Neuronal stem cell (in vitro differentiated cells): ENCODE data around the gene FOXO3.

Experiments
- DNase-seq: peaks from one replicate; pipeline ENCODE4 v3.0.0-alpha.2; 2013; ENCODE audit warnings: low spot score
- H2AFZ ChIP-seq: one replicate; pipeline ENCODE4 v1.6.1; 2013; ENCODE audit warnings: mild to moderate bottlenecking, low read length, inconsistent platforms
- H2AK5ac ChIP-seq: 2 replicates; pipeline ENCODE4 v1.6.1; 2013; ENCODE audit warnings: low read depth, mild to moderate bottlenecking, inconsistent platforms, low read length, moderate library complexity, mixed read lengths
- H2BK120ac ChIP-seq: 2 replicates; pipeline ENCODE4 v1.6.1; 2013; ENCODE audit warnings: low read depth, mild to moderate bottlenecking, inconsistent platforms, low read length, moderate library complexity, mixed read lengths
- H2BK12ac ChIP-seq: one replicate; pipeline ENCODE4 v1.6.1; 2013; ENCODE audit warnings: low read length, inconsistent platforms
- H2BK15ac ChIP-seq: 2 replicates; pipeline ENCODE4 v1.6.1; 2013; ENCODE audit warnings: mild to moderate bottlenecking, low read length, inconsistent platforms, mixed read lengths
- H2BK5ac ChIP-seq: one replicate; pipeline ENCODE4 v1.6.1; 2013; ENCODE audit warnings: inconsistent platforms, mild to moderate bottlenecking, low read length, moderate library complexity
- H3K14ac ChIP-seq: one replicate; pipeline ENCODE4 v1.6.1; 2013; ENCODE audit warnings: low read length, inconsistent platforms
- H3K18ac ChIP-seq: 2 replicates; pipeline ENCODE4 v1.6.1; 2013; ENCODE audit warnings: low read length, inconsistent platforms
- H3K23ac ChIP-seq: 2 replicates; pipeline ENCODE4 v1.6.1; 2013; ENCODE audit warnings: low read depth, mild to moderate bottlenecking, mixed read lengths, low read length, inconsistent platforms; ENCODE audit not compliant: poor library complexity
- H3K27ac ChIP-seq: replicated peaks from 3 replicates; pipeline ENCODE4 v1.5.1; 2013; ENCODE audit warnings: low read length, inconsistent platforms
- H3K27me3 ChIP-seq, 3 experiments: 2 replicates each; pipeline ENCODE4 v1.6.1; 2013; ENCODE audit warnings: low read length in 3 of 3, mild to moderate bottlenecking in 2 of 3, inconsistent platforms in 1 of 3, low read depth in 1 of 3, mixed read lengths in 1 of 3, moderate library complexity in 1 of 3; ENCODE audit not compliant: control insufficient read depth in 3 of 3, insufficient read depth in 3 of 3
- H3K36me3 ChIP-seq, 2 donors: replicated peaks in 1 of 2; 2 replicates each; pipeline ENCODE4 v1.6.1; 2013; ENCODE audit warnings: low read length in 2 of 2; ENCODE audit not compliant: control insufficient read depth in 2 of 2, insufficient read depth in 2 of 2
- H3K4ac ChIP-seq: 2 replicates; pipeline ENCODE4 v1.6.1; 2013; ENCODE audit warnings: inconsistent platforms, mild to moderate bottlenecking, low read length, moderate library complexity
- H3K4me1 ChIP-seq, 2 donors: 1 replicate in 1 of 2; 2 replicates in 1 of 2; pipeline ENCODE4 v1.6.1; 2013; ENCODE audit warnings: low read length in 2 of 2, low read depth in 1 of 2; ENCODE audit not compliant: control insufficient read depth in 2 of 2, insufficient read depth in 1 of 2
- H3K4me2 ChIP-seq: one replicate; pipeline ENCODE4 v1.6.1; 2013; ENCODE audit warnings: mild to moderate bottlenecking, low read length, inconsistent platforms; ENCODE audit not compliant: insufficient read depth, poor library complexity, severe bottlenecking
- H3K4me3 ChIP-seq, 2 donors: 2 replicates each; pipeline ENCODE4 v1.5.1; 2013; ENCODE audit warnings: low read length in 2 of 2, mild to moderate bottlenecking in 2 of 2, inconsistent platforms in 1 of 2, moderate library complexity in 1 of 2
- H3K79me1 ChIP-seq: one replicate; pipeline ENCODE4 v1.6.1; 2013; ENCODE audit warnings: low read depth, mild to moderate bottlenecking, inconsistent platforms, low read length, moderate library complexity
- H3K9ac ChIP-seq: one replicate; pipeline ENCODE4 v1.6.1; 2013; ENCODE audit warnings: mild to moderate bottlenecking, low read depth, low read length, inconsistent platforms; ENCODE audit not compliant: poor library complexity
- H3K9me3 ChIP-seq, 2 donors: replicated peaks in 1 of 2; 2 replicates each; pipeline versions ENCODE3 to v1.6.1; 2013; ENCODE audit warnings: low read length in 2 of 2, mild to moderate bottlenecking in 2 of 2, inconsistent platforms in 1 of 2, low read depth in 1 of 2, mixed read lengths in 1 of 2, moderate library complexity in 1 of 2; ENCODE audit not compliant: control insufficient read depth in 2 of 2, insufficient read depth in 1 of 2
- H4K8ac ChIP-seq: one replicate; pipeline ENCODE4 v1.6.1; 2013; ENCODE audit warnings: low read depth, mild to moderate bottlenecking, inconsistent platforms, low read length, moderate library complexity
- H4K91ac ChIP-seq: one replicate; pipeline ENCODE4 v1.6.1; 2013; ENCODE audit warnings: low read length, low read depth, mild to moderate bottlenecking, inconsistent platforms; ENCODE audit not compliant: poor library complexity
- WGBS, 2 donors: extraction: QIAGEN DNeasy Blood & Tissue Kit; methylation state at CpG; one replicate each; pipeline ENCODE4 v1.1.7; 2013; ENCODE audit warnings: missing lambda C conversion rate in 2 of 2, mixed read lengths in 1 of 2; ENCODE audit not compliant: insufficient read length in 2 of 2, insufficient replicate concordance in 1 of 2; ENCODE audit errors: extremely low coverage in 2 of 2; 5-methylcytosine and 5-hydroxymethylcytosine counted together

Gene FOXO3

GRCh38 chr6:108693430-108694154 is 132.9 kb downstream of the FOXO3 start:
- no peak overlapping the region for H4K91ac ChIP-seq
- WGBS, 2 donors = no CpG with 5 or more reads among the region's 2 CpGs
- no peak overlapping the region for H2BK12ac ChIP-seq

GRCh38 chr6:108694816-108695215 is 134.1 kb downstream of the FOXO3 start:
- Histone ChIP-seq H4K8ac (no peak overlapping the region), H2BK12ac (no peak overlapping the region), H3K9ac (no peak overlapping the region), H3K4ac (no peak overlapping the region), H3K79me1 (no peaks in the 10 kb centered on the region), H2BK5ac (no peak overlapping the region), H2AFZ (no peak overlapping the region), H3K36me3 (no peaks in the 10 kb centered on the region), H3K4me1 (peaks cover 0 to 9% of the 10 kb centered on the region in 2 donors), H3K4me3 (no peak overlapping the region), H3K14ac (no peak overlapping the region), H3K27ac (no peak overlapping the region), H2BK15ac (no peak overlapping the region), H2BK120ac (no peak overlapping the region), H3K23ac (no peak overlapping the region), H3K4me2 (no peak overlapping the region), H3K27me3 (no peaks in the 10 kb centered on the region), H4K91ac (no peak overlapping the region), H2AK5ac (no peak overlapping the region), H3K18ac (no peak overlapping the region), H3K9me3 (no peaks in the 10 kb centered on the region)
- WGBS, 2 donors = no CpG with 5 or more reads among the region's 6 CpGs
- no peak for DNase-seq

More at GRCh38 chr6:108693430-108694154, 132.9 kb downstream of the FOXO3 start:
- H3K27me3 ChIP-seq = no peaks in the 10 kb centered on the region
- no peak overlapping the region for H3K4me3 ChIP-seq
- H3K27ac ChIP-seq = no peak overlapping the region
- H3K23ac ChIP-seq = peak overlapping the region; percentile 28
- no peak overlapping the region for H2BK120ac ChIP-seq
- H3K4me1 ChIP-seq = peaks cover 0 to 13% of the 10 kb centered on the region in 2 donors
- no peak overlapping the region for H2BK15ac ChIP-seq
- no peak overlapping the region for H3K4me2 ChIP-seq
- no peaks in the 10 kb centered on the region for H3K79me1 ChIP-seq
- peak overlapping the region; percentile 44 for H3K18ac ChIP-seq
- no peak overlapping the region for H3K9ac ChIP-seq
- no peak overlapping the region for H2AFZ ChIP-seq
- no peaks in the 10 kb centered on the region for H3K9me3 ChIP-seq
- H2AK5ac ChIP-seq = no peak overlapping the region
- H3K36me3 ChIP-seq = no peaks in the 10 kb centered on the region
- no peak for DNase-seq
- H4K8ac ChIP-seq = no peak overlapping the region
- H3K14ac ChIP-seq = no peak overlapping the region
- H2BK5ac ChIP-seq = no peak overlapping the region
- H3K4ac ChIP-seq = no peak overlapping the region

GRCh38 chr6:108697561-108698161 is 136.9 kb downstream of the FOXO3 start:
- H2AK5ac ChIP-seq = peak overlapping the region; percentile 82
- DNase-seq = no peak

GRCh38 chr6:108698593-108699289 is 138.0 kb downstream of the FOXO3 start:
- Histone ChIP-seq H3K27ac (no peak overlapping the region), H3K27me3 (no peaks in the 10 kb centered on the region), H3K14ac (no peak overlapping the region), H2AK5ac (no peak overlapping the region), H2BK120ac (no peak overlapping the region), H4K8ac (no peak overlapping the region), H2BK5ac (no peak overlapping the region), H3K18ac (peak overlapping the region; percentile 62), H3K4ac (no peak overlapping the region), H3K79me1 (no peaks in the 10 kb centered on the region), H2AFZ (no peak overlapping the region), H2BK15ac (no peak overlapping the region), H3K4me3 (no peak overlapping the region), H4K91ac (no peak overlapping the region), H3K36me3 (no peaks in the 10 kb centered on the region), H3K4me2 (no peak overlapping the region), H3K4me1 (peaks cover 0 to 4% of the 10 kb centered on the region in 2 donors), H3K9me3 (peaks cover 6 to 17% of the 10 kb centered on the region in 2 donors), H3K9ac (peak overlapping the region; percentile 61), H2BK12ac (no peak overlapping the region), H3K23ac (peak overlapping the region; percentile 52)
- DNase-seq = no peak
- WGBS, 2 donors = no CpG with 5 or more reads among the region's 11 CpGs

More at GRCh38 chr6:108697561-108698161, 136.9 kb downstream of the FOXO3 start:
- Histone ChIP-seq H2BK15ac (no peak overlapping the region), H3K18ac (peak overlapping the region; percentile 75), H2BK12ac (no peak overlapping the region), H4K8ac (no peak overlapping the region), H3K27ac (no peak overlapping the region), H3K4me3 (no peak overlapping the region), H3K4ac (no peak overlapping the region), H3K14ac (no peak overlapping the region), H3K27me3 (no peaks in the 10 kb centered on the region), H3K4me2 (no peak overlapping the region), H2BK5ac (no peak overlapping the region), H3K4me1 (peaks cover 0 to 4% of the 10 kb centered on the region in 2 donors), H3K23ac (peak overlapping the region; percentile 47), H4K91ac (no peak overlapping the region), H2AFZ (no peak overlapping the region), H3K79me1 (no peaks in the 10 kb centered on the region), H2BK120ac (no peak overlapping the region), H3K9me3 (peaks cover 6 to 16% of the 10 kb centered on the region in 2 donors), H3K9ac (no peak overlapping the region), H3K36me3 (no peaks in the 10 kb centered on the region)
- WGBS, 2 donors = no CpG with 5 or more reads among the region's 15 CpGs
